Measurements from ENCODE around the gene TMEM109.
A peak's percentile ranks its signal among the peaks of the same experiment; 100 is the strongest.

The TMEM109 gene

GRCh38 chr11:60923326-60923725, 9.4 kb downstream of the TMEM109 start:
- H3K4me3 ChIP-seq (ENCODE audit: low read depth, low read length), result peak overlapping the region; percentile 85
- no peak for TF ChIP-seq CTCF (IDR thresholded peaks at IDR 0.05; ENCODE audit: control insufficient read depth, extremely low read depth, insufficient read depth)
- no peak for DNase-seq (ENCODE audit: low read depth)

DNA sequence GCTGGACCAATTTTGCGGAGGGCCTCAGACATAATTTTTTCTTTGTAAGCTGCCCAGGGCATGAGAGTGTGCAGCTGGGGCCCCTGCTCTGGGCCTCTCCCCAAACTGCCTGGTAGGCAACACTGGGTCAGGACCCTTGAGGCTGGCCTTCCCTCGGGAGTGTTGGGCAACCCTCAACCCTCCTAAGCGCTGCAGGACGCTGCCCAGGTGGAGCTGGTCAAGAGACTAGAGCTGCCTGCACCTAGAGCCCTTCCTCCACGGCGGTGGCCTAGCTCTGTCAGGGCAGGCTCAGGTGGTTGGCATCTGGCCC, 9.8 kb downstream of the TMEM109 start:
- no peak for DNase-seq (ENCODE audit: low read depth)
- no peak for TF ChIP-seq CTCF (IDR thresholded peaks at IDR 0.05; ENCODE audit: control insufficient read depth, extremely low read depth, insufficient read depth)
- peak overlapping the region; percentile 85 for H3K4me3 ChIP-seq (ENCODE audit: low read depth, low read length)

DNA sequence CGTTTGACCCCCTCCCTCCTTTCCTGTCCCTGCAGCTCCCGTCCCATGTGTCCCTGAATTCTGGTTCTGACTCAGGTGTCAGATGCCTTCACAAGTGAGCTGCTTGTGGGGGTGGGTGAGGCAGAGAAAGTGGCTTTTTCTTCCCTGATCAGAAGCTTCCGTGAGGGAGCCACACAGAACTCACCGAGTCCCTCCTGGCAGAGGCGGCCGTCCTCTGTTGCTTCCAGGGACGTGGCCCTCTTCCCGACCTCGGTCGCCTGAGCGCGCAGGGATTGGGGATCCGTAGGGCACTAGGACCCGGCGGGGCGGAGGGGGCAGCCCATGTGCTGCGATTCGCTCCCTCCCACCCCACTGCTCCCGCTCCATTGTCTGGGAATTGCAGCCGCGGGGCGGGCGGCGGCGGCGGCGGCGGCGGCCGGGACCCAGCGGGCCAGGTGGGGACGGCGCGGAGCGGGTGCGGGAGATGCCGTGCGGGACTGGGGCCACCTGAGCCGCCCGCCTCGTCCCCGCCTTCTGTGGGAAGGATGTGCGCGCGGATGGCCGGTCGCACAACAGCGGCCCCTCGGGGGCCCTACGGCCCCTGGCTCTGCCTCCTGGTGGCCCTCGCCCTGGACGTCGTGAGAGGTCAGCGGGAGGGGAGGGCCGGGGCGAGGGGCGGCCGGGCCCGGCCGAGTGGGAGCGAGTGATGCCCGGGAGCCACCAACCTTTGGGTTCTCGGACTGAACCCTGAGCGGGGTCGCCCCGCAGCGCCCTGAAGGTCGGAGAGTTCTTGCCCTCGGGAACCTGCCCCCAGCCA, 10.3 kb downstream of the TMEM109 start, which contains the start of gene TMEM132A:
TSS of gene TMEM132A (plus strand) at position 351 of the 796 bp plus-strand sequence. CDS start at position 525, 174 bp downstream.
- peak; percentile 65 for DNase-seq (ENCODE audit: low read depth)
- peak; percentile 0; the same call in 1 of the 2 replicates for TF ChIP-seq CTCF (IDR thresholded peaks at IDR 0.05; ENCODE audit: control insufficient read depth, extremely low read depth, insufficient read depth)

GRCh38 chr11:60924906-60925853, 11.2 kb downstream of the TMEM109 start:
- DNase-seq (ENCODE audit: low read depth), result no peak
- TF ChIP-seq CTCF (IDR thresholded peaks at IDR 0.05; ENCODE audit: control insufficient read depth, extremely low read depth, insufficient read depth), result 0 out of 2 replicates have a peak, but pooled peaks have one; percentile 11
- peak overlapping the region; percentile 85 for H3K4me3 ChIP-seq (ENCODE audit: low read depth, low read length)

More for the DNA sequence above, 10.3 kb downstream of the TMEM109 start, which contains the start of gene TMEM132A:
- peak within 1 kb of the TSS; percentile 85 for H3K4me3 ChIP-seq (ENCODE audit: low read depth, low read length)

DNA sequence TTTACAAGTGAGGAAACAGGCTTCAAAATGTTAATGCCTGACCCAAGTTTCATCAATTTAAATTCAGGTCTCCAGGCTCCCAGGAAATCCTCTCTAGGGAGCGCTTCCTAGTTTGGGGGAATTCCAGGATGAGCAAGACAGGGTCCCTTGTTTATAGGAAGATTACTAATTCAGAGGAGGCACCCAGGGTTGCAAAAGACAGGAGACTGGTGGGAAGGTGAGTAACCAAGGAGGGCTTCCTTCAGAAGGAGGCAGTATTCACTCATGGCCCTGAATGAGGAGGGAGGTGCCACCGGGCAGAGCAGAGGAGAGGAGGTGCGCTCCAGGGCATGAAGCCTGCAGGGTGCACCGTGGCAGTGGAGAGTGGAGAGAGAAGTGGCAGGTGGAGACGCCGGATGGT, 11.9 kb downstream of the TMEM109 start:
- no peak for TF ChIP-seq CTCF (IDR thresholded peaks at IDR 0.05; ENCODE audit: control insufficient read depth, extremely low read depth, insufficient read depth)
- no peak for DNase-seq (ENCODE audit: low read depth)
- peak overlapping the region; percentile 85 for H3K4me3 ChIP-seq (ENCODE audit: low read depth, low read length)

GRCh38 chr11:60926500-60926899, 12.5 kb downstream of the TMEM109 start:
- H3K4me3 ChIP-seq (ENCODE audit: low read depth, low read length), result no peak overlapping the region
- no peak for DNase-seq (ENCODE audit: low read depth)
- no peak for TF ChIP-seq CTCF (IDR thresholded peaks at IDR 0.05; ENCODE audit: control insufficient read depth, extremely low read depth, insufficient read depth)
